Memory B cell (primary cell): Measurements from ENCODE around the gene PINLYP.
"Not testable (repeated sequence)": the region's sequence is repeated elsewhere in the genome, so short reads cannot be mapped to it uniquely, and the experiment has no call there.

Experiments
- ATAC-seq: fragments of 150-1000 bp; cut with Tn5 transposase; 2 replicates; pipeline ENCODE4 v1.10.0; 2021; ENCODE audit warnings: low read depth, mild to moderate bottlenecking, moderate library complexity
- DNase-seq, 2 donors: peaks; one replicate each; pipeline ENCODE4 v3.0.0; 2022; ENCODE audit warnings: low spot score in 2 of 2
- H3K27ac Mint-ChIP-seq: one replicate; pipeline ENCODE4 v1.8.0; 2022; ENCODE audit warnings: mild to moderate bottlenecking, moderate library complexity, mixed read lengths
- H3K27me3 Mint-ChIP-seq: one replicate; pipeline ENCODE4 v1.8.0; 2022; ENCODE audit warnings: mixed read lengths
- H3K36me3 Mint-ChIP-seq: one replicate; pipeline ENCODE4 v1.8.0; 2022; ENCODE audit warnings: mild to moderate bottlenecking, mixed read lengths
- H3K4me1 Mint-ChIP-seq: one replicate; pipeline ENCODE4 v1.8.0; 2022; ENCODE audit warnings: mixed read lengths
- H3K4me3 Mint-ChIP-seq: one replicate; pipeline ENCODE4 v1.8.0; 2022; ENCODE audit warnings: mild to moderate bottlenecking, moderate library complexity, mixed read lengths
- H3K9me3 Mint-ChIP-seq: one replicate; pipeline ENCODE4 v1.8.0; 2022; ENCODE audit warnings: mixed read lengths

The PINLYP gene

DNA sequence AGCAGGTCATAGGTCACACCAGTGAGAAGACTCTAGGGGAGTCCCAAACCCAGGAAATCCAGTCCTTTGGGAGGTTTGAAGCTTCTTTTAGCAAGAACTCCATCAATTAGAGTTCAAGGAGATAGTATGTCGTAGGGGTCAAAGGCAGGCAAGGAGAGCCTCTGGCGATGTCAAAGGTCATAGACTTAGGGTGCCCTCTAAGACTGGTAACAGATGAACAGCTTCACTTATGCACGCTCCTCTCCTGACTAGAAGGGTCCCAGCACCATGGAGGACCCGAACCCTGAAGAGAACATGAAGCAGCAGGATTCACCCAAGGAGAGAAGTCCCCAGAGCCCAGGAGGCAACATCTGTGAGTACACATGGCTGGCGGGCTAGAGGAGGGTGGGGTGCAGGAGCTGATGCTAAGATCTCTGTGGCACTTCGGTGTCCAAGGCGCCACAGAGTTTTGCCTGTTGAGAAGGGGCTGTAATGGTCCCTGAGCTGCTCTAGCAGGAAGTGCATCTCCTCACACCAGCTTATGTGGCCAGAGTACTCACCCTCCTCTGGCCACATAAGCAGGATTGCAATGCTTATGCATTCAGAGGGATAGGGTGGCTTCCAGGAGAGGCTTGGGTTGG lies 21.4 kb downstream of the PINLYP start:
- H3K9me3 Mint-ChIP-seq: no peaks in the 10 kb centered on the region
- DNase-seq: no peak
- peaks cover 30% of the 10 kb centered on the region for H3K4me1 Mint-ChIP-seq
- no peak for ATAC-seq
- peaks cover 3% of the 10 kb centered on the region for H3K36me3 Mint-ChIP-seq
- peak overlapping the region; percentile 100 for H3K27ac Mint-ChIP-seq
- H3K27me3 Mint-ChIP-seq: no peaks in the 10 kb centered on the region
- peak overlapping the region; percentile 95 for H3K4me3 Mint-ChIP-seq

DNA sequence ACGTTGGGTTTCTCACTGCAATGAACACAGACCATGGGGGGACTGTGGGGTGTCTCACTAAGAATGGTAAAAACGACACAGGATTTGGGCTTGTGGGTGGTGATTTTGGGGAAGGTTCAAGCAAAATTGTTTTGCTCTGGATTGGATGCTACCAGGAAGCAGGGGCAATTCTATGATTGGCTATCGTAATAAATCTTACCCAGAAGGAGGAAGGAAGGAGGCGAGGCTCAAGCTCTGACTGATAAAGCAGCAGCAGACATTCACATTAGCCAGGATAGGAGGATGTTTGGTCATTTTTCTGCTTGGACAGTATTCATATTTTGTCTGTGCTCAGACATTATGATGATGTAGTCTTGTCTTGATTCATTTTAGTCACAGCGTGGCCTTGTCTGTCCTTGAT lies 22.3 kb downstream of the PINLYP start:
- Mint-ChIP-seq H3K4me3 (no peak overlapping the region), H3K4me1 (peaks cover 28% of the 10 kb centered on the region), H3K9me3 (no peaks in the 10 kb centered on the region), H3K27ac (peak overlapping the region; percentile 100), H3K27me3 (no peaks in the 10 kb centered on the region), H3K36me3 (no peaks in the 10 kb centered on the region)
- DNase-seq (no peak), ATAC-seq (no peak)

DNA sequence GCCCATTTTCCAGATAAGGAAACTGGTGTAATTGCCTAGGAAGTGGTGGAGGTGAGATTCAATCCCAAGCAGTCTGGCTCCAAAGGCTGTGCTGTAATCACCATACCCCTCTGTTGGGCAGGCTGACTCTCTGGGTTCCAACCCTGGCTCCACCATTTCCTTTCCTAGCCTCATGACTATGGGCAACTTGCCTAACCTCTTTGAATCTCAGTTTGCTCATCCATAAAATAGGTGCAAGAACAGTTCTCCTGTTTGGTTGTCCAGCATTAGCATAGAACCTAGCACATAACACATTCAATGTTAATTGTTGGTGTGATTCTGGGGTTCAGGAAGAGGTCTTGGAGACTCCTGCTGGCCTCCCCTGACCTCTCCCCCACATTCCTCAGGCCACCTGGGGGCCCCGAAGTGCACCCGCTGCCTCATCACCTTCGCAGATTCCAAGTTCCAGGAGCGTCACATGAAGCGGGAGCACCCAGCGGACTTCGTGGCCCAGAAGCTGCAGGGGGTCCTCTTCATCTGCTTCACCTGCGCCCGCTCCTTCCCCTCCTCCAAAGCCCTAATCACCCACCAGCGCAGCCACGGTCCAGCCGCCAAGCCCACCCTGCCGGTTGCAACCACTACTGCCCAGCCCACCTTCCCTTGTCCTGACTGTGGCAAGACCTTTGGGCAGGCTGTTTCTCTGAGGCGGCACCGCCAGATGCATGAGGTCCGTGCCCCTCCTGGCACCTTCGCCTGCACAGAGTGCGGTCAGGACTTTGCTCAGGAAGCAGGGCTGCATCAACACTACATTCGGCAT lies 23.0 kb downstream of the PINLYP start:
- no peak overlapping the region for H3K4me3 Mint-ChIP-seq
- ATAC-seq (no peak), DNase-seq (no peak)
- no peaks in the 10 kb centered on the region for H3K9me3 Mint-ChIP-seq
- peaks cover 26% of the 10 kb centered on the region for H3K4me1 Mint-ChIP-seq
- H3K27ac Mint-ChIP-seq: no peak overlapping the region
- no peaks in the 10 kb centered on the region for H3K27me3 Mint-ChIP-seq
- no peaks in the 10 kb centered on the region for H3K36me3 Mint-ChIP-seq

DNA sequence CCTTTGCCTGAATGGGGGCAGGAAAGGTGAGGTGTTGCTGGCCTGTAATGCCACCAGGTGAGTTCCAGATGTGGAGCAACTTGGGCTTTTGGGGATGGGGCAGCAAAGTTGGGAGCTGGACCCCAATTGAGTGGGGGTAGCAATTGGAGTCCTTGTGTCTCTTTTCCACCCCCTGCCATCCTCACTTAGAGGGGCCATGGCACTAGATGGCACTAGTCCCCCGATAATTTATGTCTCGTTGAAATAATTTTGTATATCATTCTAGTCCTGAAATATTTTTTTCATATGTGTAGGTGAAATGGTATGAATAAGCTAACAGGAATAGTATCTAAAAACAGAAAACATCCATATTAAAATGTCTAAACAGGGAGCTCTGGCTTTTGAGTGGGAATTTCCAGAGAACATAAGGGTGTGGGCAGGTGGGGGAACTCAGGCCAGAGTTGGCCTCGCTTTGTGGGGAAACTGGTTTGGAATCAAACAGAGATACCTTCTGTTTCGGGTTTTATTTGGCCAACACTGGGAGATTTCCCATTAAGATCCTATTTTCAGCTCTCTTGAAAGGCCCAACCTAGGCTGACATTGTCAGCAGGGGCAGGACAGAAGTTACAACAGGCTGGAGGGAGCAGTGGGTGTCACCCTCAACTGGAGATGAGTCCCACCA lies 24.2 kb downstream of the PINLYP start:
- Mint-ChIP-seq H3K27ac (no peak overlapping the region), H3K4me3 (no peak overlapping the region), H3K27me3 (no peaks in the 10 kb centered on the region)

DNA sequence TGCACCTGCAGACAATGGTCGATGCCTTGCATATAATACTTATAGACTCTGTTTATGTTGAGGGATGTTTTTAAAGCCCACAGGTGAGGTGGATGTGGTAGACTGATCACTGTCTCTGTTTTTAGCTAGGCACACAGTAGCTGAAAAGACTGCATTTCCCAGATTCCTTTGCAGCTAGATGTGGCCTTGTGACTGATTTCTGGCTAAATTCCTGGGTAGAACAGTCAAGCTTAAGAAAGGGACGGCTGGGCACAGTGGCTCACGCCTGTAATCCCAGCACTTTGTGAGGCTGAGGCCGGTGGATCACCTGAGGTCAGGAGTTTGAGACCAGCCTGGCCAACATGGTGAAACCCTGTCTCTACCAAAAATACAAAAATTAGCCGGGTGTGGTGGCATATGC lies 24.7 kb downstream of the PINLYP start:
- not testable (repeated sequence) for H3K27me3 Mint-ChIP-seq, ATAC-seq, H3K9me3 Mint-ChIP-seq, H3K36me3 Mint-ChIP-seq, H3K27ac Mint-ChIP-seq, H3K4me3 Mint-ChIP-seq, DNase-seq
- H3K4me1 Mint-ChIP-seq: peaks cover 26% of the 10 kb centered on the region

More for the DNA sequence above, 24.2 kb downstream of the PINLYP start:
- H3K9me3 Mint-ChIP-seq: no peaks in the 10 kb centered on the region
- H3K4me1 Mint-ChIP-seq: peaks cover 27% of the 10 kb centered on the region
- no peak for ATAC-seq
- H3K36me3 Mint-ChIP-seq: peaks cover 2% of the 10 kb centered on the region
- DNase-seq: no peak

DNA sequence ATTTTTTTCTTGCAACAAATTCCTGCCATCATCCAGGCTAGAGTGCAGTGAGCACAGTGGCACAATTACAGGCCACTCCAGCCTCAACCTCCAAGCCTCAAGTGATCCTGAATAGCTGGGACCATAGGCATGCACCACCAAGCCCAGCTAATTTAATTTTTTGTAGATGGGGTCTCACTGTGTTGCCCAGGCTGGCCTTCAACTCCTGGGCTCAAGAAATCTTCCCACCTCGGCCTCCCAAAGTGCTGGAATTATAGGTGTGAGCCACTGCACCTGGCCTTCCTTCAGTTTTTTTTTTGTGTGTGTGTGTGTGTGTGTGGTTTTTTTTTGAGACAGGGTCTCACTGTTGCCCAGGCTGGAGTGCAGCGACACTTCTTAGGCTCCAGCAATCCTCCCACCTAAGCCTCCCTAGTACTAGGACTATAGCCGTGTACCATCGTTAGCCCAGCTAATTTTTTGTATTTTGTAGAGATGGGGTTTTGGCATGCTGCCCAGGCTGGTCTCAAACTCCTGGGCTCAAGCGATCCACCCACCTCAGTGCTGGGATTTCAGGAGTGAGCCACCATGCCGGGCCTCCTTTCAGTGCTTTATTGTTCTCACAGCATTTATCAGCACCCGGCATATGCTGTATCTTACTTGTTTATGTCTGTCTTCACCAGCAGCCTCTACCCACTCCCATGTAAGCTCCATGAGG lies 30.4 kb downstream of the PINLYP start:
- ATAC-seq (no peak), DNase-seq (no peak)
- Mint-ChIP-seq H3K4me1 (peaks cover 14% of the 10 kb centered on the region), H3K27ac (no peak overlapping the region), H3K27me3 (no peaks in the 10 kb centered on the region), H3K4me3 (no peak overlapping the region), H3K36me3 (peaks cover 14% of the 10 kb centered on the region), H3K9me3 (no peaks in the 10 kb centered on the region)

DNA sequence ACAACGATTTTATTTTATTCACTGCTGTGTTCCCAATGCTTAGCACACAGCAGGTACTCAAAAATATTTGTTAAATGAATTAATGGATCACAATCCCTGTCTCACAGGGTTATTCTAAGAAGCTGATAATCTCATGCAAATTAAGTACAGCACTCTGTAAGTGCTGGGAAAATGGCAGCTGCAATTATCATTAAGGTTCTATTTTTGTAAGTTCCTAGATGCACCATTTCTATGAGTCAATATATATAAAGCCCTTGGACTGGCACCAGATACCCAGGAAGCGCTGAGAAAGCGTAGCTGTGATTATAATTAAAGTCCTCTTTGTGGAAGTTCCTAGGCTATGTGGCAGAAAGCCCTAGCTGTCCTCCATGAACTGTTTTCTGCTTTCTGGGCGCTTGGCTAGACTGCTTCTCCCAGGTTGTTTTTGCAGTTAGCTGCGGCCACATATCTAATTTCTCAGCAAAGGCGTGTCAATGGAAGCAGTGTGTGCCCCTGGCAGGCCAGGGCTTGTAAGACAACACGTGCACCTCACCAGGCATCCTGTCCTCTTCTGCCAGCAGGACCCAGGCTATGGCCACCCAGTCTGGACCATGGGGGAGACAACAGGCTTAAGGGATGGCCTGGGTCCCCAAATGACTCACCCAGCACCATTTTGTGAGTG lies 31.1 kb downstream of the PINLYP start:
- Mint-ChIP-seq H3K4me1 (peaks cover 14% of the 10 kb centered on the region), H3K9me3 (no peaks in the 10 kb centered on the region), H3K4me3 (no peak overlapping the region), H3K27ac (no peak overlapping the region), H3K36me3 (peaks cover 14% of the 10 kb centered on the region), H3K27me3 (no peaks in the 10 kb centered on the region)
- no peak for ATAC-seq
- no peak for DNase-seq

DNA sequence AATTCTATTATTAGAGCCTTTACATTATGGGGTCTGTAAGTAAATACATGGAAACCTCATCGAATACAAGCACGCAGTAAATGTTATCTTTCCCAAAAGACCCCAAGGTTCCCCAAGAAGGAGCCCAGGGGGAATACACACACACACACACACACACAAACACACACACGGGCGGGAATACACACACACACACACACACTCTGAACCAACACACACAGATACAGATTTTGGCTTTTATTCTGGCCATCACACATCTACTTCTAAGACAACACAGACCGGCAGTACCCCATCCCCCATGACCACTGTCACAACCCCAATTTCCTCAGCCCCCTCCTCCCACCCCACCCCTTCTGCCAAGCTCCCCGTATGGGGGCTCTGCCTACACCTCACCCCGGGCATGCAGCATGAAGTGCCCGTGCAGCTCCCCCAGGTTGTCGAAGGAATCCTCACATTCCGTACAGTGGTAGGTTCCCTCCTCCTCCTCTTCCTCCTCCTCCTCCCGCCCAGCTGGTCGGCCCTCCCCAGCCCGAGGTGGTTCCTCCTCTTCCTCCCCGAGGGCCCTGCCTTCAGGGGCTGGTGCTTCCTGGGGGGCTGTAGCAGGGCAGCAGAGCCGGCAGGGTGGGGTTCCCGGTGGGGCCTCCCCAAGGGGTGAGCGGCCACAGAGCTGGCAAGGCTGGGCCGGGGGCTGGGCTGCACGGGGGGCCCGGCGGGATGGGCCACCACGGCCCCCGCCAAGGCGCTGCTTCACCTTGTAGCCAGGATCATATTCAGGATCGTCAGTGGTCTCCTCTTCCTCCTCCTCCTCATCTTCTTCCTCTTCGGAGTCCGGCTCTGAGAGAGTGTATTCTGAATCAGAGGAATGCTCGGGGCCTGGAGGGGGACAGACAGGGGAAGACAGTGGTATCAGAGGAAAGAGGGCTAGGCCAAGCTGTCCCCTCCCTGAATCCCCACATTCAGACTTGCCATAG lies 31.9 kb downstream of the PINLYP start:
- Mint-ChIP-seq H3K27me3 (no peaks in the 10 kb centered on the region), H3K4me3 (no peak overlapping the region)

DNA sequence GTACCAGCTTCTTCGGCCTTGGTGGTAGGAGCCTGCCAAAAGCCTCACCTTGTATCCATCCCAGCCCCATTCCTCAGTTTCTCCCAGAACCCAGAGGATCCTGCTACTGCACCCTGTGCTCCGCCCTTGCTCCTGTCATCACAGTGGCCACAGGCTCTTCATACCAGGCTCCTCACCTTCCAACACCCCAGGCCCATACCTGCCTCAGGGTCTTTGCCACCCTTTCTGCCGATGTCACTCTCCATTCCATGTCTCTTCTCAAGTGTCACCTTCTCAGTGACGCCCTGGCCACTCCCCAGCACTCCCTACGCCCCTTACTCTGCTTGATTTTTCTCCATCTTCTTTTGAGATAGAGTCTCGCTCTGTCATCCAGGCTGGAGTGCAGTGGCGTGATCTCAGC lies 34.3 kb downstream of the PINLYP start:
- H3K4me1 Mint-ChIP-seq: peaks cover 16% of the 10 kb centered on the region
- H3K4me3 Mint-ChIP-seq: no peak overlapping the region
- H3K9me3 Mint-ChIP-seq: no peaks in the 10 kb centered on the region
- no peaks in the 10 kb centered on the region for H3K27me3 Mint-ChIP-seq
- no peak overlapping the region for H3K27ac Mint-ChIP-seq
- DNase-seq (no peak), ATAC-seq (no peak)
- H3K36me3 Mint-ChIP-seq: peaks cover 30% of the 10 kb centered on the region

More for the DNA sequence above, 31.9 kb downstream of the PINLYP start:
- no peak for ATAC-seq
- no peak overlapping the region for H3K27ac Mint-ChIP-seq
- peaks cover 20% of the 10 kb centered on the region for H3K36me3 Mint-ChIP-seq
- no peaks in the 10 kb centered on the region for H3K9me3 Mint-ChIP-seq
- peaks cover 17% of the 10 kb centered on the region for H3K4me1 Mint-ChIP-seq
- no peak for DNase-seq

DNA sequence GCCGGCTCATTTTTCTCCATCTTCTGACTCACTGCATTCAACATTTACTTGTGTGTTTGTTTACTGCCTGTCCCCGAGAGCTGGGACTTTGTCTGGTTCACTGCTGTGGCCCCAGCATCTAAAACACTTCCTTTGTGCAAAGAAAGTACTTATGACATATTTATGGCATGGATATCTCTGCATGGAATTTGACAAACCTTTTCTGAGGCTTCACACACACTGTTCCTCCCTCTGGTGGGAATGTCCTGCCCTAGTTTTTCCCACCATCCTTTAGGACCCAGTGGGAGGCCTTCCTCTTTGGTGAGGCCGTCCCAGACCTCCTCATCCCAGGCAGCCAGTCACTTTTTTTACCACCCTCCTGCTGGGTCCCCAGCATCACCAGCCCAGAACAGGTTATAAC lies 34.9 kb downstream of the PINLYP start:
- Mint-ChIP-seq H3K27me3 (no peaks in the 10 kb centered on the region), H3K9me3 (no peaks in the 10 kb centered on the region), H3K4me3 (no peak overlapping the region), H3K27ac (no peak overlapping the region), H3K4me1 (peaks cover 13% of the 10 kb centered on the region), H3K36me3 (peaks cover 29% of the 10 kb centered on the region)
- ATAC-seq (no peak), DNase-seq (no peak)

DNA sequence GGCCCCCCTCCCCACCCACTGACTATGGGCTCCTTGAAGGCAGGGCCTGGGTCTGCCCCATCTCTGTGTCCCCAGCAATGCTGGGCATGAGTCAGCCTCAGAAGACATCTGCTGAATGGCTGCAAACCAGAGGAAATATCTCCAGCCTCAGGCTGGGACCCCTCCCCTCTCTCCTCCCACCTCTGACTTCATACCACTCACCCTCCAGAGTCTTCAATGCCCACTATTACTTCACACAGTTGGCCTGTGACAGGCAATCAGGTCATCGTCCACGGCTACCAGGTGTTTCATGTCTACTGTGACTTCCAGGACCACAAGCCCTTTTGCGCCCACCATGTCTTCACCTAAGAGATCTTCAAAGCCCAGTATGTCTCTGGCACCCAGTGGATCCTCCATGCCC lies 36.2 kb downstream of the PINLYP start, which contains the start of gene SRRM5:
TSS of gene SRRM5 (plus strand) at position 301 of the 400 bp plus-strand sequence. CDS start at position 335, 34 bp downstream.
- H3K36me3 Mint-ChIP-seq: peaks cover 28% of the 10 kb centered on the region
- no peaks in the 10 kb centered on the region for H3K9me3 Mint-ChIP-seq
- H3K4me1 Mint-ChIP-seq: peaks cover 11% of the 10 kb centered on the region

DNA sequence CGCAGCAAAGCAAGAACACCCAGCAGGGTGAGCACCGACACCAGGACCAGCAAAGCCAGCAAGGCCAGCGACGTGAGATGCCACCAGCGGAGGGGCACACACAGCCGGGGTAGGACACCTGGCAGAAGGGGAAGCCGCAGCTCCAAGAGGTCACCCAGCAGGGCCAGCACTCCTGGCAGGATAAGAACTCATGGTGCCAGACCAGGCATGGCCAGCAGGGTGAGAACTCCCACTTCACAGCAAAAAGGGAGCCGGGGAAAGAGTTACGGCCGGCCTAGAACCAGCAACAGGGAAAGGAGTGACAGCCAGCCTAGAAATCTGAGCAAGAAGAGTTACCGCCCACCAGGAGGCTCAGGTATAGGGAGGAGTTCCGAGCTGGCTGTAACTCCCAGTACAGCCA lies 36.8 kb downstream of the PINLYP start:
- H3K27ac Mint-ChIP-seq: no peak overlapping the region
- H3K4me3 Mint-ChIP-seq: no peak overlapping the region
- H3K9me3 Mint-ChIP-seq: no peaks in the 10 kb centered on the region
- no peaks in the 10 kb centered on the region for H3K27me3 Mint-ChIP-seq
- peaks cover 11% of the 10 kb centered on the region for H3K4me1 Mint-ChIP-seq
- no peak for ATAC-seq
- H3K36me3 Mint-ChIP-seq: peaks cover 25% of the 10 kb centered on the region
- no peak for DNase-seq

More for the DNA sequence above, 36.2 kb downstream of the PINLYP start, which contains the start of gene SRRM5:
- no peak within 1 kb of the TSS for H3K27ac Mint-ChIP-seq
- no peak within 1 kb of the TSS for H3K4me3 Mint-ChIP-seq
- ATAC-seq: no peak
- DNase-seq: no peak
- no peaks in the 10 kb centered on the region for H3K27me3 Mint-ChIP-seq

DNA sequence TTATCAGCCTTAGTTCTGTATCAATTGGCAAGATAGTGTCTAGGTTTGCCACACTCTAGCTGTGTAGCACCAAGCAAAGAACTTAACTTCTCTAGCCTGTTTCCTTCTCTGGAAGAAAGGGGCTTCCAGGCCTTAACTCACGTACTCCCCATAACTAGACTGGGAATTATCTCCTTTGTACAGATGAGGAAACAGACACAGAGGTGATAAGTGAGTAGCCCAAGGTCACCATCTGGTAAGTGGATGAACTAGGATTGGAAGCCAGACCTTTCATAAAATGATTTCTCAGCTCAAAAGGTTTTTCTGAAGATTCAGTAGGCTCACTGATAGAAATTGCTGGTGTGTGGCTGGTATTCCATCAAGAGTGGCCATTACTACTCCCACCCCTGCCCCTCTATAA lies 40.7 kb downstream of the PINLYP start:
- Mint-ChIP-seq H3K27me3 (no peaks in the 10 kb centered on the region), H3K36me3 (peaks cover 18% of the 10 kb centered on the region), H3K4me3 (no peak overlapping the region), H3K4me1 (peaks cover 20% of the 10 kb centered on the region), H3K9me3 (no peaks in the 10 kb centered on the region), H3K27ac (no peak overlapping the region)
- DNase-seq (no peak), ATAC-seq (no peak)
